Stimulated activated CD4-positive, alpha-beta T cell treated with anti-CD3 and anti-CD28 coated beads, TNF-alpha, amount 100 ng/mL, for 4 hours (primary cell): ENCODE results near the gene ITGB1.
"Not testable (repeated sequence)": the region's sequence is repeated elsewhere in the genome, so short reads cannot be mapped to it uniquely, and the experiment has no call there.

Experiments
- DNase-seq, 3 experiments: peaks; one replicate each; pipeline ENCODE4 v3.0.0-alpha.2; 2020; ENCODE audit warnings: low read depth in 3 of 3

Gene ITGB1

DNA sequence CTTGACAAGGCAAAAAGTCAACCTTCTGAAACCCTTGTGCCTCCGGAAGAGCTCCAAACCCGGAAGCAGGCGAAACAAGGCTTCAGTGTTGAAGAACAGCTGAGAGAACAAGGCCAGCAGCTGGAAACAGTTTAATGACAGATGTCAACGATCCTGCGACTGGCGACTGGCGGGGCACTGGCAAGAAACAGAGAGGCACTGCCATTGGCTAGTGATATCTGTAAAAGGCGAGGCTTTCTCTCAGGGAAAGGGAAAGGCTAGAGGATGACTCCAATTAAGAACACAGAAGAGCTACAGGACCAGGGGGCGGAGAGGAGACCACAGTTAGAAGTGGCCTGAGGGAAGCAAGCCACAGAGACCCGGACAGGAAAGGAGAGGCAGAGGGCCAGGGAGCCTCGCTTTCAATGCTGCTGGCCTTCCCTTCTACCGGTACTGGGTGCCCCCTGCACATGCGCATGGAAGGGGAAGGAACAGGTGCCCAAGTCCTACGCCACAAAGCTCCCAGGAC is 19.4 kb downstream of the ITGB1 start:
- no peak for DNase-seq

DNA sequence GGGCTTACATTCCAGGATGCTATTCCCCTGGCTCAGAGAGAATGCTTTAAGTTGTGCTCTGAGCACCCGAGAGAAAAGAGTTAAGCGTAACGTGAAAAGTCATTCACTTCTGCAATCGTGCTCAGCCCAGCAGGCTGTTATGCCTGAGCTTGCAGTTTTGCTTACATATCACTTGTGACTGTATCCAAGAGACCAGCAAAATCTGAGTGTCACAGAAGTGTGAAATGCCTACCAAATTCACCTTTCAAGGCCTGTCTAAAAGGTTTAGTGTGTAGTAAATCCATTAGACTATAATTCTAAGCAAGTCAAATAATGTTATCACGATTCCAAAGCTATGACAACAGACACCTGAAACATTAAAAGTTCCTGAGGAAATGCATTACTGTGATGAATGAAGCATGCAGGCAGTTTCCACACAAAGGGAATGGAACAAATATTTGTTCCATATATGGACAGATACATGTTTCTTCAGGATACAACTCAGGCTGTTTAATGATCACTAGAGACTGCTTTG is 20.1 kb downstream of the ITGB1 start:
- DNase-seq = no peak

GRCh38 chr10:32932225-32932729 is 25.8 kb downstream of the ITGB1 start:
- DNase-seq = no peak

- no peak for DNase-seq
Observed at GRCh38 chr10:32931593-32931992, 26.4 kb downstream of the ITGB1 start.

DNA sequence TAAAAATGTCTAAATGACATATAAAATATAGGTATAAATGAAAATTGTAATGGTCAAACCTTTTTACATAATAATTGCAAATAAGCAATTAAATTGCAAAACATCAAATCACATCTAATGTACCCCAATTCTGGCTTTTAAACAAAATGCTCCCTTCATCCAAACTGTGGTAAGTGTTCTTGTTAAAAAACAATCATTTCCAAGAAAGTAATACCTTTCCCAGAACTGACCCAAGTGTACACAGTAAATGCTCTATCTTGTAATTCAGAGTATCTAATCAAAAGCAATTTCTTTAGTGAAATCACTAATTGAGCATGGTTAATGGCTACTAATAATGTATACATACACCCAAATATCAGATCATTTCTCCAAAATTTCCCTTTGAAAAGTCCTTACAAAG is 28.0 kb downstream of the ITGB1 start:
- DNase-seq = no peak

- no peak for DNase-seq
Observed at GRCh38 chr10:32929634-32930033, 28.4 kb downstream of the ITGB1 start.

DNA sequence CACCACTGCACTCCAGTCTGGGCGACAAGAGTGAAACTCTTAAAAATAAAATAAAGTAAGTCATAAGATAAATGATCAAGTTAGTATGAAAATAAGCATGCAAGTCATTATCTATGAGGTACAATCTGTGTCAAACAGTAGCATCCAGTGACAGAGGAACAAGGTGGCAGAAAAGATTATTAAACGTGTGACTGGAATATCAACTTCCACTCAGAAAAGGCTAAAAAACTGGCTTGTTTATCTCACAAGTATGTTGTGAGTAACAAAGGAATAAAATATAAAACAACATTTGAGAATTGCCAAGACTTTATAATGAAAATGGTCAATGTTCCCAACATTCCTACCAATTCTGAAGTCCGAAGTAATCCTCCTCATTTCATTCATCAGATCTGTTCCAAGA is 30.3 kb downstream of the ITGB1 start:
- no peak for DNase-seq

- DNase-seq = no peak
Observed at GRCh38 chr10:32923849-32924248, 34.2 kb downstream of the ITGB1 start.

DNA sequence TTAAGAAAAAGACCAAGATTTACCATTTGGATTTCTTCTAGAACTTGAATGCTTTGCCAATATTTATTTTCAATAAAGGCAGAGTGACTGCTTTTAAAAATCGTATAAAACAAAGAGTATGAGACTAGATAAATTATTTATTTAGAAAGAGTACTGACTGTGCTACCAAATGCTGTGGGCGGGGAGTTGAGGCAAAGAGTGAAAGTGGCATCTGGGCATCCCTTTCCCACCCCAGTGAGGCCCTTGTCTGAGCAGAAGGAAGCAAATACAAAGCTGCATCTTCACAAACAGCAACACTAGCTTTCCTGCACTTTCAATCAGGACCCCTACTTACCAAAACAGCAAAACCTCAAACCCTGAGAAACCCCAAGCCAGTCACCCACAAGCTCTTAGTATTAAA is 34.9 kb downstream of the ITGB1 start:
- DNase-seq = no peak

DNA sequence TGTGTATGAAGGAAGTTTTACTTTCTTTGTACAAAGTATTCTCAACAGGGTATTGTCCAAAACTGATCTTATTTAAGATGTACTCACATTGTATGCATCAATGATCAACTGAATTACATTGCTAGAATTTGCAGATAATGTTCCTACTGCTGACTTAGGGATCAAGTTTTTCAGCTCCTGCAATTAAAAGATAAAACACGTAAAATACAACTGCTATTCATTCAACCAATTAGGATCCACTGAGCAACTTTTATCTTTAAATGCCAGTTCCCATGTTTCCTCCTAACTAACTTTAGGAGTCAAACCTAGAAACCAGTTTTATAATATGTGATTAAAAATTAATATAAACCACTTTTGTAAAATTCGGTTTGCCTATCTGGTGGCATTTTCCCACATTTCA is 35.9 kb downstream of the ITGB1 start:
- no peak for DNase-seq

DNA sequence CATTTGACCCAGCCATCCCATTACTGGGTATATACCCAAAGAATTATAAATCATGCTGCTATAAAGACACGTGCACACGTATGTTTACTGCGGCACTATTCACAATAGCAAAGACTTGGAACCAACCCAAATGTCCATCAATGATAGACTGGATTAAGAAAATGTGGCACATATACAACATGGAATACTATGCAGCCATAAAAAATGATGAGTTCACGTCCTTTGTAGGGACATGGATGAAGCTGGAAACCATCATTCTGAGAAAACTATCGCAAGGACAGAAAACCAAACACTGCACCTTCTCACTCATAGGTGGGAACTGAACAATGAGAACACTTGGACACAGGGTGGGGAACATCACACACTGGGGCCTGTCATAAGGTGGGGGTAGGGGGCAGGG is 40.2 kb downstream of the ITGB1 start:
- not testable (repeated sequence) for DNase-seq

DNA sequence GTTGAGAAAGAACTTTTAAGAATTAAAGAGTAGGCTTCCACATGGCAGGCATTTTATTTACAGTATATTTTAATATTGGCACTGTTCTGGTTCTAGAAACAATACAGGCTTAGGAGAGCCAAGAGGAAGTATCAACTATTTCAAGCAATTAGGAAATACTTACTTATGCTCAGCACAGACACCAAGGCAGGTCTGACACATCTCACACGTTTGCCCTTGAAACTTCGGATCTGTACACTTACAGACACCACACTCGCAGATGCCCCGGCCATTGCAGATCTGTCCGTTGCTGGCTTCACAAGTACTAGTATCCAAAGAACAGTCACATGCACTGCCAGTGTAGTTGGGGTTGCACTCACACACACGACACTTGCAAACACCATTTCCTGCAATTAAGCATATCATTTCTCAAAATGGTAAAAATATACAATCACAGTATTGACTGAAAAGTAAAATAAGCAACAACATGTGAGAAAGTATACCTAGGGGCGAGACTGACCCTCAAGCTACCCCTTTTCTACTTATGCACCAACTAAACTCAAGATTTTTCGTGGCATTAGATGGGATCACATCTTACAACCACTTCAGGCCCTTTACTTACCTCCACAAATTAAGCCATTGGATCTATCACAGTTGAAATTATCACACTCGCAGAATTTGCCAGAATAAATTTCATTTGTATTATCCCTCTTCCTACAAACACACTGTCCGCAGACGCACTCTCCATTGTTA is 46.6 kb downstream of the ITGB1 start:
- no peak for DNase-seq

- DNase-seq = not testable (repeated sequence)
Observed at GRCh38 chr10:32909970-32910369, 48.1 kb downstream of the ITGB1 start.

- DNase-seq = no peak
Observed at GRCh38 chr10:32909456-32909855, 48.6 kb downstream of the ITGB1 start.

GRCh38 chr10:32906595-32906994 is 51.4 kb downstream of the ITGB1 start:
- DNase-seq = no peak

DNA sequence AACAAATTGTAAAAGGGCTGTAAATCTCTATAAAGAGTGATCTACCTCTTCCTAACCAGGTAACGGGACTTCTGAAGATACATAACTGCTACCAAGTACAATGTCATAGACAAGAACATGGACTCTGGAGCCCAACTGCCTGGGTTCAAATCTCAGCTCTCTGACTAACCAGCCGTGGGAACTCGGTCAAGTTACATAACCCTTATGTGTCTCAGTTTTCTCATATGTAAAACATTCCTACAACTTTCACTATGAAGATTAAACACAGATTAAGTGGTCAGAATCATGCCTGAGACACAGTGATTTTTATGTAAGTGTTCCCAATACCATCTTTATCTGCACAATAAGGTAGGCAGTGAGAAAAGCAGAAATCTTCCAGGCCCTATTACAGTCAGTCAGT is 52.6 kb downstream of the ITGB1 start:
- DNase-seq = no peak

- DNase-seq = no peak
Observed at GRCh38 chr10:32901815-32902214, 56.2 kb downstream of the ITGB1 start.

- not testable (repeated sequence) for DNase-seq
Observed at GRCh38 chr10:32895200-32895968, 62.6 kb downstream of the ITGB1 start.

DNA sequence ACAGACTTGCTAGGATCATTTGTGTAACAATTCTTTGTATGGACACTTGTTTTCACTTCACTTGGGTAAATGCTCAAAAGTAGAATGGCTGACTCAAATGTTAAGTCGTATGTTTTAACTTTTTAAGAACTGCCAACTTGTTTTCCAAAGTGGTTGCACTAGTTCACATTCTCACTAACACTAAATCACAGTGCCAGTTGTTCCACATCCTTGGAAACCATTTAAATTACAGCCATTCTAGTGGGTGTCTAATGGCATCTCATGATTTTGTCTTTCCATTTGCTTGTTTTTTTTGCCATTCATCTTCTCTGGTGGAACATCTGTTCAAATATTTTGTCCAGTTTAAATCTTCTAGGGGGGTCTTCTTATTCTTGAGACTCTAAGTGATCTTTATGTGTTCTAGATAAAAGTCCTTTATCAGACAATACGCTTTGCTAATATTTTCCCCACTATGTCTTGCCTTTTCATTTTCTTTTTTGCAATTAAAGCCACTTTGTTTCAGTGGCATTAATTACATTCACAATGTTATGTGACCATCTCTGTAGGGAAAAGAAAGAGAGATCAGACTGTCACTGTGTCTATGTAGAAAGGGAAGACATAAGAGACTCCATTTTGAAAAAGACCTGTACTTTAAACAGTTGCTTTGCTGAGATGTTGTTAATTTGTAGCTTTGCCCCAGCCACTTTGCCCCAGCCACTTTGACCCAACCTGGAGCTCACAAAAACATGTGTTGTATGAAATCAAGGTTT is 63.9 kb downstream of the ITGB1 start:
- DNase-seq = no peak

DNA sequence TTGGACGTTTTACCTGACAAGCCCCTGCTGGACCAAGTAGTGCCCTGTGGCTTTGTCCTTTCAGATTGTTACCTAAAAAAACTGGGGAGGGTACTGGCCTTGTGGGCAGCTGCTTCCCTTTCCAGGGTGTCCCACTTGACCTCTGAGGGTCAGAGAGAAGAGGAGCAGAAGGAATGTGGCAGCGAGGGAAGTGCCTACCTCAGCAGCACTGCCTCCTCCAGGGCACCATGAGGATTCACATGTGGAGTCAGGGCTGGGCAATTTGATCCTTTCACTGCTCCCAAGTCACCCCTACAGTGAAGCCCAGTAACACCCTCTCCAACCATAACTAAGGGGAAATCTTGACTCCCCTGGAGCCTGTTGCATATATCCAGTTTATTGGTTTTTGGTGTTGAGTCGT is 64.6 kb downstream of the ITGB1 start:
- no peak for DNase-seq

DNA sequence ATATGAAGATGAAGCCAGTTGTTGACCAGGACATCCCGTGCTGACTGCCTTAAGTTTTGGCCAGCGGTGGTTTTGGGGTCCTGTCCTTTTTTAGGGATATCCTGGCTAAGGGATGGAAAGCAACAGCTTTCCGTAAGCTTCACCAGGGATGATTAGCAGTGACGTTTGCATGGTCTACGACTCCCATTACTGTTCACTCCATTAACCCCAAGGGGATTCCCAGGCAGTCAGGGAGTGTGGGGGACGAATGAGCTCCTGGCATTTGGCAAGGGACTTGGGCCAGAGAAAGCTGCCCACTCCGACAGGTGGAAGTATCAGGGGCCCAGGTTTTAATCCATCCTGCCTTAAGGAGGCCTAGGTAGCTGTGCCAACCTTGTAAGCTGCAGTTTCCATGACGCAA is 66.8 kb downstream of the ITGB1 start:
- no peak for DNase-seq

DNA sequence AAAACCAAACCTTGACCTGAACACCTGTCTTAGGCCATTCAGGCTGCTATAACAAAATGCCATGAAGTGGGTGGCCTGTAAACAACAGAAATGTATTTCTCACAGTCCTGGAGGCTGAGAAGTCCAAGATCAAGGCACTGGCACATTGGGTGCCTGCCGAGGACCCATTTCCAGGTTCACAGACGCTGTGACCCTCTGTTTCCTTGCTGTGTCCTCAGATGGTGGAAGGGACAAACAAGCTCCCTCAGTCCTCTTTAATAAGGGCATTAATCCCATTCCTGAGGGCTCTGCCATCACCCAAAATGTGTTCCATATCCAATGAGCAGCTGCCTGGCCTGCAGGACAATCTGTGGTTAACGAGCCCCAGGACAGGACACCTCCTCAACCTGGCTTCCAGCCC is 67.6 kb downstream of the ITGB1 start:
- DNase-seq = no peak
